Measurements from ENCODE around the gene NBL1.

Gene NBL1

GRCh38 chr1:19610282-19610981, 33.7 kb upstream of the NBL1 start:
- Histone ChIP-seq H3K4me3 (ENCODE audit: insufficient read depth, low read length, poor library complexity, severe bottlenecking) (no peak overlapping the region), H3K79me2 (ENCODE audit: insufficient read depth, low read length) (peaks cover 86% of the 10 kb centered on the region), H3F3A (ENCODE audit: insufficient read depth) (peaks cover 3% of the 10 kb centered on the region; the same call in 1 of the 2 replicates), H3K9me3 (ENCODE audit: insufficient read depth, low read length) (no peaks in the 10 kb centered on the region), H3K27ac (ENCODE audit: low read depth, low read length) (no peak overlapping the region), H3K27me3 (ENCODE audit: low read length) (no peaks in the 10 kb centered on the region), H3K9ac (ENCODE audit: low read length) (no peak overlapping the region), H3K36me3 (ENCODE audit: low read length) (no peaks in the 10 kb centered on the region), H2AFZ (ENCODE audit: low read depth, low read length, severe bottlenecking) (no peak overlapping the region), H4K20me1 (ENCODE audit: low read depth, low read length) (peaks cover 18% of the 10 kb centered on the region), H3K4me2 (ENCODE audit: low read depth, low read length, poor library complexity, severe bottlenecking) (no peak overlapping the region), H3K9me2 (replicated peaks; ENCODE audit: insufficient read depth, low read length) (no peaks in the 10 kb centered on the region)
- TF ChIP-seq EZH2phosphoT487 (conservative IDR thresholded peaks at IDR 0.05; ENCODE audit: low read length), result no peak
- TF ChIP-seq, protein P1, sequence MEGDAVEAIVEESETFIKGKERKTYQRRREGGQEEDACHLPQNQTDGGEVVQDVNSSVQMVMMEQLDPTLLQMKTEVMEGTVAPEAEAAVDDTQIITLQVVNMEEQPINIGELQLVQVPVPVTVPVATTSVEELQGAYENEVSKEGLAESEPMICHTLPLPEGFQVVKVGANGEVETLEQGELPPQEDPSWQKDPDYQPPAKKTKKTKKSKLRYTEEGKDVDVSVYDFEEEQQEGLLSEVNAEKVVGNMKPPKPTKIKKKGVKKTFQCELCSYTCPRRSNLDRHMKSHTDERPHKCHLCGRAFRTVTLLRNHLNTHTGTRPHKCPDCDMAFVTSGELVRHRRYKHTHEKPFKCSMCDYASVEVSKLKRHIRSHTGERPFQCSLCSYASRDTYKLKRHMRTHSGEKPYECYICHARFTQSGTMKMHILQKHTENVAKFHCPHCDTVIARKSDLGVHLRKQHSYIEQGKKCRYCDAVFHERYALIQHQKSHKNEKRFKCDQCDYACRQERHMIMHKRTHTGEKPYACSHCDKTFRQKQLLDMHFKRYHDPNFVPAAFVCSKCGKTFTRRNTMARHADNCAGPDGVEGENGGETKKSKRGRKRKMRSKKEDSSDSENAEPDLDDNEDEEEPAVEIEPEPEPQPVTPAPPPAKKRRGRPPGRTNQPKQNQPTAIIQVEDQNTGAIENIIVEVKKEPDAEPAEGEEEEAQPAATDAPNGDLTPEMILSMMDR (IDR thresholded peaks at IDR 0.05; ENCODE audit: insufficient read depth, low read length, poor library complexity, severe bottlenecking), result no peak

GRCh38 chr1:19612530-19612929, 31.6 kb upstream of the NBL1 start:
- H4K20me1 ChIP-seq (ENCODE audit: low read depth, low read length), result peaks cover 7% of the 10 kb centered on the region; the same call in 1 of the 2 replicates
- no peak overlapping the region for H3K9ac ChIP-seq (ENCODE audit: low read length)
- no peaks in the 10 kb centered on the region for H3K9me2 ChIP-seq (replicated peaks; ENCODE audit: insufficient read depth, low read length)
- no peak overlapping the region for H2AFZ ChIP-seq (ENCODE audit: low read depth, low read length, severe bottlenecking)
- no peak overlapping the region for H3K4me3 ChIP-seq (ENCODE audit: insufficient read depth, low read length, poor library complexity, severe bottlenecking)
- H3F3A ChIP-seq (ENCODE audit: insufficient read depth), result peaks cover 3% of the 10 kb centered on the region; the same call in 1 of the 2 replicates
- H3K4me2 ChIP-seq (ENCODE audit: low read depth, low read length, poor library complexity, severe bottlenecking), result no peak overlapping the region
- peaks cover 76% of the 10 kb centered on the region for H3K79me2 ChIP-seq (ENCODE audit: insufficient read depth, low read length)
- H3K9me3 ChIP-seq (ENCODE audit: insufficient read depth, low read length), result no peaks in the 10 kb centered on the region
- no peaks in the 10 kb centered on the region for H3K27me3 ChIP-seq (ENCODE audit: low read length)
- no peak for TF ChIP-seq EZH2phosphoT487 (conservative IDR thresholded peaks at IDR 0.05; ENCODE audit: low read length)
- TF ChIP-seq, protein P1 (IDR thresholded peaks at IDR 0.05; ENCODE audit: insufficient read depth, low read length, poor library complexity, severe bottlenecking), result no peak
- peaks cover 5% of the 10 kb centered on the region; the same call in 1 of the 2 replicates for H3K36me3 ChIP-seq (ENCODE audit: low read length)
- no peak overlapping the region for H3K27ac ChIP-seq (ENCODE audit: low read depth, low read length)

GRCh38 chr1:19613171-19613703, 30.9 kb upstream of the NBL1 start:
- Histone ChIP-seq H3K4me3 (ENCODE audit: insufficient read depth, low read length, poor library complexity, severe bottlenecking) (no peak overlapping the region), H4K20me1 (ENCODE audit: low read depth, low read length) (peaks cover 7% of the 10 kb centered on the region; the same call in 1 of the 2 replicates), H3K4me2 (ENCODE audit: low read depth, low read length, poor library complexity, severe bottlenecking) (no peak overlapping the region), H3K9me2 (replicated peaks; ENCODE audit: insufficient read depth, low read length) (no peaks in the 10 kb centered on the region), H3K27ac (ENCODE audit: low read depth, low read length) (no peak overlapping the region), H3F3A (ENCODE audit: insufficient read depth) (peaks cover 3% of the 10 kb centered on the region; the same call in 1 of the 2 replicates), H3K79me2 (ENCODE audit: insufficient read depth, low read length) (peaks cover 71% of the 10 kb centered on the region), H3K9ac (ENCODE audit: low read length) (no peak overlapping the region), H3K36me3 (ENCODE audit: low read length) (peaks cover 6% of the 10 kb centered on the region; the same call in 1 of the 2 replicates), H2AFZ (ENCODE audit: low read depth, low read length, severe bottlenecking) (no peak overlapping the region), H3K27me3 (ENCODE audit: low read length) (no peaks in the 10 kb centered on the region), H3K9me3 (ENCODE audit: insufficient read depth, low read length) (no peaks in the 10 kb centered on the region)
- TF ChIP-seq, protein P1 (IDR thresholded peaks at IDR 0.05; ENCODE audit: insufficient read depth, low read length, poor library complexity, severe bottlenecking), result no peak
- no peak for TF ChIP-seq EZH2phosphoT487 (conservative IDR thresholded peaks at IDR 0.05; ENCODE audit: low read length)
